Endothelial cell of umbilical vein (primary cell): ENCODE results near the gene KRTAP21-1. TPM values are rescaled to one million over a fixed set of nuclear protein-coding genes. Genes with fewer than 3 reads are reported as not detected.

Source experiments
- BruUV-seq: library from RNA; stranded (reverse); fragments of 400-500 nt; replicated peaks from 2 replicates; lab custom pipeline; 2021; lab: Mats Ljungman, UMichigan
- CTCF ChIA-PET: fragments of 300-600, 350-600 bp; sonication (Branson Sonifier 250); formaldehyde crosslinking; loops from one replicate; lab custom pipeline; 2021; ENCODE audit warnings: antibody characterized with exemption, inconsistent platforms; lab: Charles Lee
- POLR2A ChIA-PET: fragments of 300-600, 350-600 bp; sonication (Branson Sonifier 250); formaldehyde crosslinking; loops from one replicate; lab custom pipeline; 2021; ENCODE audit warnings: antibody characterized with exemption, inconsistent platforms; lab: Charles Lee
- DNase-seq: peaks from one replicate; pipeline ENCODE4 v3.0.0-alpha.2; 2011; ENCODE audit warnings: low read depth, low spot score
- FAIRE-seq: peaks from 2 replicates; lab custom pipeline; 2011; peaks lifted over from hg19 to GRCh38; lab: Jason Lieb, UNC
- H2AFZ ChIP-seq: 2 replicates; pipeline ENCODE4 v1.6.0; 2012; ENCODE audit warnings: low read depth, low read length, control low read depth, inconsistent platforms
- H3K27ac ChIP-seq: 2 replicates; pipeline ENCODE4 v1.5.1; 2011; ENCODE audit warnings: low read depth, mild to moderate bottlenecking, control low read depth, low read length, moderate library complexity; ENCODE audit not compliant: insufficient read depth
- H3K27me3 ChIP-seq, 2 experiments: 2 replicates each; pipeline versions ENCODE4 v1.6.0 to v1.6.1; 2011; ENCODE audit warnings: low read length in 2 of 2, mixed read lengths in 1 of 2; ENCODE audit not compliant: control insufficient read depth in 2 of 2, insufficient read depth in 2 of 2
- H3K36me3 ChIP-seq, 2 experiments: 2 replicates in 1 of 2; 3 replicates in 1 of 2; pipeline ENCODE4 v1.5.1; 2011; ENCODE audit warnings: low read length in 2 of 2, mild to moderate bottlenecking in 1 of 2, moderate library complexity in 1 of 2; ENCODE audit not compliant: control insufficient read depth in 2 of 2, insufficient read depth in 2 of 2; ENCODE audit errors: extremely low read depth in 1 of 2
- H3K4me1 ChIP-seq: 3 replicates; pipeline ENCODE4 v1.5.1; 2011; ENCODE audit warnings: mild to moderate bottlenecking, low read length; ENCODE audit not compliant: control insufficient read depth, insufficient read depth; ENCODE audit errors: extremely low read depth
- H3K4me2 ChIP-seq: 2 replicates; pipeline ENCODE4 v1.6.1; 2011; ENCODE audit warnings: low read length, control low read depth, mixed read lengths; ENCODE audit not compliant: insufficient read depth
- H3K4me3 ChIP-seq, 3 experiments: fragments of 200-600 bp in 1 of 3; sonication (generic), shearing (Covaris generic) in 1 of 3; replicated peaks in 1 of 3; 2 replicates each; pipeline ENCODE4 v1.5.1; 2011 to 2016; ENCODE audit warnings: control low read depth in 3 of 3, low read length in 3 of 3, mild to moderate bottlenecking in 2 of 3, inconsistent platforms in 1 of 3, low read depth in 1 of 3, moderate library complexity in 1 of 3; ENCODE audit not compliant: insufficient read depth in 1 of 3
- H3K79me2 ChIP-seq: 2 replicates; pipeline ENCODE4 v1.6.0; 2012; ENCODE audit warnings: low read length, inconsistent platforms; ENCODE audit not compliant: control insufficient read depth, insufficient read depth
- H3K9ac ChIP-seq: replicated peaks from 2 replicates; pipeline ENCODE3; 2011; ENCODE audit warnings: low read length, control low read depth; ENCODE audit not compliant: insufficient read depth; ENCODE audit errors: extremely low read depth
- H3K9me1 ChIP-seq: replicated peaks from 3 replicates; pipeline ENCODE4 v1.6.0; 2011; ENCODE audit warnings: mild to moderate bottlenecking, low read length; ENCODE audit not compliant: control insufficient read depth, insufficient read depth; ENCODE audit errors: extremely low read depth
- H3K9me3 ChIP-seq: replicated peaks from 2 replicates; pipeline ENCODE4 v1.5.1; 2012; ENCODE audit warnings: low read length, inconsistent platforms; ENCODE audit not compliant: control insufficient read depth, insufficient read depth
- H4K20me1 ChIP-seq: replicated peaks from 2 replicates; pipeline ENCODE3; 2011; ENCODE audit warnings: mild to moderate bottlenecking, low read length; ENCODE audit not compliant: control insufficient read depth, insufficient read depth; ENCODE audit errors: extremely low read depth
- EZH2 ChIP-seq: IDR thresholded peaks from 2 replicates; pipeline ENCODE4 v1.6.1; 2012; ENCODE audit warnings: borderline replicate concordance, low read depth, mild to moderate bottlenecking, moderate library complexity, low read length, inconsistent platforms; ENCODE audit not compliant: severe bottlenecking
- FOS ChIP-seq: IDR thresholded peaks from 2 replicates; pipeline ENCODE4 v1.6.1; 2011; ENCODE audit warnings: mild to moderate bottlenecking, low read length, moderate library complexity, borderline replicate concordance; ENCODE audit not compliant: insufficient read depth
- GATA2 ChIP-seq: IDR thresholded peaks from 2 replicates; pipeline ENCODE4 v1.7.0; 2011; ENCODE audit warnings: low read depth, mild to moderate bottlenecking, moderate library complexity, mixed read lengths, low read length; ENCODE audit not compliant: insufficient read length, insufficient read depth
- JUN ChIP-seq: IDR thresholded peaks from 2 replicates; pipeline ENCODE4 v1.6.1; 2011; ENCODE audit warnings: borderline replicate concordance, low read depth; ENCODE audit not compliant: insufficient read length, insufficient read depth
- MYC ChIP-seq: IDR thresholded peaks from one replicate; pipeline ENCODE4 v1.6.1; 2011; ENCODE audit warnings: mild to moderate bottlenecking, low read depth, low read length
- POLR2A ChIP-seq: IDR thresholded peaks from 2 replicates; pipeline ENCODE4 v1.6.1; 2012; ENCODE audit warnings: low read depth, mild to moderate bottlenecking, control low read depth, low read length
- POLR2AphosphoS5 ChIP-seq: IDR thresholded peaks from 2 replicates; pipeline ENCODE4 v1.6.1; 2012; ENCODE audit warnings: low read depth, mild to moderate bottlenecking, control low read depth, low read length, moderate library complexity; ENCODE audit not compliant: insufficient read depth
- dilution Hi-C: fragments of 300-500 bp; cut with MboI; formaldehyde crosslinking; loops from one replicate; pipeline ENCODE4 v1.15.0; 2019; ENCODE audit warnings: low sequenced_read_pairs; ENCODE audit not compliant: extremely low pct_ligation_motif_present
- intact Hi-C: fragments of 100-400 bp; cut with micrococcal nuclease; formaldehyde crosslinking; loops from one replicate; pipeline ENCODE4 v1.10.0; 2022
- polyA plus RNA-seq, 4 experiments: library from polyadenylated mRNA; depleted of rRNA in 3 of 4; stranded (reverse) in 3 of 4; unstranded in 1 of 4; fragments of >200 nt; gene quantifications; 2 replicates each; pipeline versions ENCODE4 v1.2.1 to v1.2.3, GENCODE V29; 2011 to 2012; ENCODE audit warnings: missing spikeins in 1 of 4
- total RNA-seq: library from RNA; stranded (reverse); gene quantifications from 2 replicates; pipeline ENCODE4 v1.2.3, GENCODE V29; 2021
- TF ChIP-seq, protein P1 (sequence below): IDR thresholded peaks from 2 replicates; pipeline ENCODE4 v1.6.1; 2011; ENCODE audit not compliant: insufficient read depth, insufficient read length
- TF ChIP-seq, protein P2 (sequence below), 2 donors: IDR thresholded peaks; 1 replicate in 1 of 2; 2 replicates in 1 of 2; pipeline ENCODE4 v1.5.1; 2011; ENCODE audit warnings: low read length in 2 of 2, mild to moderate bottlenecking in 2 of 2, moderate library complexity in 2 of 2, control low read depth in 1 of 2, inconsistent platforms in 1 of 2, low read depth in 1 of 2; ENCODE audit not compliant: insufficient read depth in 1 of 2; ENCODE audit errors: extremely low read depth in 1 of 2

KRTAP21-1 gene
- total and polyA plus RNA-seq, 2 donors (not counting 3 experiments of a cell fraction or from before 2014, with no cell fraction given) = not detected

GRCh38 chr21:30793581-30794314 lies 38.5 kb upstream of the KRTAP21-1 start:
- Histone ChIP-seq H3K27ac (no peak overlapping the region), H3K36me3 (no peaks in the 10 kb centered on the region), H3K4me3 (no peak overlapping the region), H4K20me1 (no peaks in the 10 kb centered on the region), H3K79me2 (no peaks in the 10 kb centered on the region), H3K9ac (no peak overlapping the region), H3K27me3 (no peaks in the 10 kb centered on the region), H3K9me3 (peaks cover 2% of the 10 kb centered on the region), H3K4me2 (no peak overlapping the region), H3K4me1 (no peaks in the 10 kb centered on the region), H3K9me1 (no peaks in the 10 kb centered on the region), H2AFZ (no peak overlapping the region)
- no TSS peak for BruUV-seq
- TF ChIP-seq MYC (no peak), EZH2 (no peak), FOS (no peak), GATA2 (no peak), POLR2A (no peak), POLR2AphosphoS5 (no peak), JUN (no peak)
- TF ChIP-seq, protein P1, sequence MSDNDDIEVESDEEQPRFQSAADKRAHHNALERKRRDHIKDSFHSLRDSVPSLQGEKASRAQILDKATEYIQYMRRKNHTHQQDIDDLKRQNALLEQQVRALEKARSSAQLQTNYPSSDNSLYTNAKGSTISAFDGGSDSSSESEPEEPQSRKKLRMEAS = no peak
- TF ChIP-seq, protein P2, sequence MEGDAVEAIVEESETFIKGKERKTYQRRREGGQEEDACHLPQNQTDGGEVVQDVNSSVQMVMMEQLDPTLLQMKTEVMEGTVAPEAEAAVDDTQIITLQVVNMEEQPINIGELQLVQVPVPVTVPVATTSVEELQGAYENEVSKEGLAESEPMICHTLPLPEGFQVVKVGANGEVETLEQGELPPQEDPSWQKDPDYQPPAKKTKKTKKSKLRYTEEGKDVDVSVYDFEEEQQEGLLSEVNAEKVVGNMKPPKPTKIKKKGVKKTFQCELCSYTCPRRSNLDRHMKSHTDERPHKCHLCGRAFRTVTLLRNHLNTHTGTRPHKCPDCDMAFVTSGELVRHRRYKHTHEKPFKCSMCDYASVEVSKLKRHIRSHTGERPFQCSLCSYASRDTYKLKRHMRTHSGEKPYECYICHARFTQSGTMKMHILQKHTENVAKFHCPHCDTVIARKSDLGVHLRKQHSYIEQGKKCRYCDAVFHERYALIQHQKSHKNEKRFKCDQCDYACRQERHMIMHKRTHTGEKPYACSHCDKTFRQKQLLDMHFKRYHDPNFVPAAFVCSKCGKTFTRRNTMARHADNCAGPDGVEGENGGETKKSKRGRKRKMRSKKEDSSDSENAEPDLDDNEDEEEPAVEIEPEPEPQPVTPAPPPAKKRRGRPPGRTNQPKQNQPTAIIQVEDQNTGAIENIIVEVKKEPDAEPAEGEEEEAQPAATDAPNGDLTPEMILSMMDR (IDR thresholded peaks at IDR 0.05; ENCODE audit: extremely low read depth in 1 of 2, insufficient read depth in 1 of 2, low read depth in 1 of 2, low read length in 2 of 2) = no peak
- ChIA-PET CTCF (no interaction called here), POLR2A (no interaction called here)
- intact Hi-C loops = no loop called here
- no peak for FAIRE-seq
- DNase-seq = no peak
- dilution Hi-C loops = no loop called here
